Gastroesophageal sphincter (tissue), 4 donors: ENCODE results near the gene MPST. TPM values are rescaled to one million over a fixed set of nuclear protein-coding genes. Genes with fewer than 3 reads are reported as not detected.
"Not testable (repeated sequence)": the region's sequence is repeated elsewhere in the genome, so short reads cannot be mapped to it uniquely, and the experiment has no call there.

Experiments used
- ATAC-seq: fragments of 150-250 bp; one replicate; pipeline ENCODE4 v1.9.1; 2016; ENCODE audit warnings: mild to moderate bottlenecking, moderate library complexity
- H3K27ac ChIP-seq, 4 donors: fragments of 200-600 bp; sonication (generic) in 3 of 4; 1 replicate in 3 of 4; 2 replicates in 1 of 4; pipeline ENCODE4 v1.5.1; 2016 to 2019
- H3K27me3 ChIP-seq: fragments of 200-600 bp; sonication (generic); one replicate; pipeline ENCODE4 v1.5.1; 2019
- H3K36me3 ChIP-seq, 2 donors: fragments of 200-600 bp; sonication (generic); one replicate each; pipeline ENCODE4 v1.5.1; 2019; ENCODE audit warnings: control low read depth in 1 of 2
- H3K4me1 ChIP-seq, 3 donors: fragments of 200-600 bp; sonication (generic); 1 replicate in 2 of 3; 2 replicates in 1 of 3; pipeline ENCODE4 v1.5.1; 2016 to 2019; ENCODE audit warnings: control low read depth in 2 of 3
- H3K4me3 ChIP-seq, 2 donors: fragments of 200-600 bp; sonication (generic); one replicate each; pipeline ENCODE4 v1.5.1; 2019; ENCODE audit warnings: mild to moderate bottlenecking in 1 of 2, moderate library complexity in 1 of 2
- H3K9me3 ChIP-seq, 3 donors: fragments of 200-600 bp; sonication (generic); one replicate each; pipeline ENCODE4 v1.5.1; 2017 to 2019; ENCODE audit warnings: control low read depth in 2 of 3
- EP300 ChIP-seq: sonication (generic); formaldehyde crosslinking; IDR thresholded peaks from one replicate; pipeline ENCODE4 v1.6.1; 2017; ENCODE audit warnings: antibody characterized with exemption, mild to moderate bottlenecking
- POLR2A ChIP-seq, 2 donors: fragments of 450-650 bp; IDR thresholded peaks; one replicate each; pipeline ENCODE4 v1.6.1; 2017; ENCODE audit warnings: antibody characterized with exemption in 2 of 2, mild to moderate bottlenecking in 2 of 2, moderate library complexity in 1 of 2
- POLR2AphosphoS5 ChIP-seq: sonication (generic); formaldehyde crosslinking; IDR thresholded peaks from one replicate; pipeline ENCODE4 v1.6.1; 2017; ENCODE audit warnings: antibody characterized with exemption
- WGBS, 2 donors: methylation state at CpG; one replicate each; pipeline ENCODE4 v1.1.5; 2018; ENCODE audit warnings: low coverage in 1 of 2; 5-methylcytosine and 5-hydroxymethylcytosine counted together
- total RNA-seq, 4 donors: library from RNA; depleted of rRNA; stranded (reverse); fragments of >200 nt; gene quantifications; one replicate each; pipeline ENCODE4 v1.1.0, GENCODE V29; 2016
- TF ChIP-seq, protein P1 (sequence below), 4 experiments: fragments of 200-600 bp in 2 of 4; fragments of 450-650 bp in 2 of 4; sonication (generic) in 1 of 4; IDR thresholded peaks; one replicate each; pipeline ENCODE4 v1.5.1; 2017 to 2019; ENCODE audit warnings: antibody characterized with exemption in 4 of 4, mild to moderate bottlenecking in 2 of 4, moderate library complexity in 2 of 4

The MPST gene
- total RNA-seq, 4 donors from 2014 or later = 102 to 144 (median 113) TPM

DNA sequence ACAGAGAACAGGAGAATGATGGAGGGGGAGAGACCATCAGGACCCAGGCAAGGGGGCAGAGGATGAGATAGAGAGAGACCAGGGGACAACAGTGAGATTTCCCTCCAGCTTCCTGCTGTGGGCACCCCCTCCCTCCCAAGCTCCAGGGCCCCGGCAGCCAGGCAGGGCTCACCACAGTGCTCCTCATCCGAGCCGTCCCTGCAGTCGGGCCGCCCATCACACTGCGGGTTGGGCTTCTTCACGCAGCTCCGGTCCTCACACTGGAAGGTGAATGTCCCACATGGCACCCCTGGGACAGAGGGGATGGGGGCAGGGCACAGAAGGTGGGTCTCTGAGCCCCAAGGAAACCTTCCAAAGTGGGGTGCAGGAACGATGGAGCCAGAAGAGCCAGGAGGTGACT is 51.2 kb downstream of the MPST start:
- no CpG with 5 or more reads among the region's 9 CpGs for WGBS, 2 donors
- Histone ChIP-seq H3K4me3 (no peak overlapping the region), H3K27me3 (peaks cover 90% of the 10 kb centered on the region), H3K4me1 (no peaks in the 10 kb centered on the region), H3K36me3 (no peaks in the 10 kb centered on the region), H3K27ac (no peak overlapping the region), H3K9me3 (no peaks in the 10 kb centered on the region)
- ATAC-seq = no peak
- TF ChIP-seq, protein P1, sequence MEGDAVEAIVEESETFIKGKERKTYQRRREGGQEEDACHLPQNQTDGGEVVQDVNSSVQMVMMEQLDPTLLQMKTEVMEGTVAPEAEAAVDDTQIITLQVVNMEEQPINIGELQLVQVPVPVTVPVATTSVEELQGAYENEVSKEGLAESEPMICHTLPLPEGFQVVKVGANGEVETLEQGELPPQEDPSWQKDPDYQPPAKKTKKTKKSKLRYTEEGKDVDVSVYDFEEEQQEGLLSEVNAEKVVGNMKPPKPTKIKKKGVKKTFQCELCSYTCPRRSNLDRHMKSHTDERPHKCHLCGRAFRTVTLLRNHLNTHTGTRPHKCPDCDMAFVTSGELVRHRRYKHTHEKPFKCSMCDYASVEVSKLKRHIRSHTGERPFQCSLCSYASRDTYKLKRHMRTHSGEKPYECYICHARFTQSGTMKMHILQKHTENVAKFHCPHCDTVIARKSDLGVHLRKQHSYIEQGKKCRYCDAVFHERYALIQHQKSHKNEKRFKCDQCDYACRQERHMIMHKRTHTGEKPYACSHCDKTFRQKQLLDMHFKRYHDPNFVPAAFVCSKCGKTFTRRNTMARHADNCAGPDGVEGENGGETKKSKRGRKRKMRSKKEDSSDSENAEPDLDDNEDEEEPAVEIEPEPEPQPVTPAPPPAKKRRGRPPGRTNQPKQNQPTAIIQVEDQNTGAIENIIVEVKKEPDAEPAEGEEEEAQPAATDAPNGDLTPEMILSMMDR (IDR thresholded peaks at IDR 0.05) = no peak
- no peak for TF ChIP-seq POLR2AphosphoS5
- no peak for TF ChIP-seq EP300
- no peak for TF ChIP-seq POLR2A (IDR thresholded peaks at IDR 0.05)

- peaks cover 83% of the 10 kb centered on the region for H3K27me3 ChIP-seq
- H3K4me1 ChIP-seq, H3K27ac ChIP-seq, H3K9me3 ChIP-seq, H3K36me3 ChIP-seq, H3K4me3 ChIP-seq, ATAC-seq: not testable (repeated sequence)
- 91 to 100% methylated on average over 3 to 5 of the region's 5 CpGs for WGBS, 2 donors
These were observed 52.5 kb downstream of the MPST start for GRCh38 chr22:37071850-37072592.

- Histone ChIP-seq H3K27me3 (peaks cover 81% of the 10 kb centered on the region), H3K4me3 (no peak overlapping the region), H3K9me3 (no peaks in the 10 kb centered on the region), H3K36me3 (no peaks in the 10 kb centered on the region), H3K27ac (no peak overlapping the region), H3K4me1 (no peaks in the 10 kb centered on the region)
- TF ChIP-seq POLR2AphosphoS5 = peak; percentile 38
- TF ChIP-seq EP300 = no peak
- TF ChIP-seq, protein P1 (IDR thresholded peaks at IDR 0.05) = no peak
- no peak for ATAC-seq
- WGBS, 2 donors = 83 to 87% methylated on average over 8 of the region's 8 CpGs
These were observed 53.1 kb downstream of the MPST start for GRCh38 chr22:37072673-37073072.

DNA sequence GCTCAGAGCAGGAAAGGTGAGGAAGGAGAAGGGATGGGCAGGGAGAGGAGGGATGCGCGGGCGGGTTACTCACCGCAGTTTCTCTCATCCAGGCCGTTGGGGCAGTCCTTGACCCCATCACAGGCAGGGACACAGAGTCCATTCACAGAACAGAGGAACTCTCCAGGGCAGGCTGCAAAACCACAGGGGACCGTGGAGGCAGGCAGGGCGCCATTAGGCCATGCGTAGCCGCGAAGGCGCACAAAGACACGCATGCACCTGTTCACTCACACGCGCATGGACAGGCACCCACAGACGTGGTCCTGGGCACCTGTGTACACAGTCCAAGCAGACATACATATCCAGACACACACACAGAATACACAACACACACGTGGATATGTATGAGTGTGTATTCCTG is 55.0 kb downstream of the MPST start:
- no peak overlapping the region for H3K27ac ChIP-seq
- ATAC-seq = no peak
- H3K9me3 ChIP-seq = no peaks in the 10 kb centered on the region
- no peak overlapping the region for H3K4me3 ChIP-seq
- H3K27me3 ChIP-seq = peaks cover 76% of the 10 kb centered on the region
- TF ChIP-seq POLR2AphosphoS5 (no peak), POLR2A (IDR thresholded peaks at IDR 0.05) (no peak), EP300 (no peak)
- TF ChIP-seq, protein P1 (IDR thresholded peaks at IDR 0.05) = no peak
- no peaks in the 10 kb centered on the region for H3K36me3 ChIP-seq
- no peaks in the 10 kb centered on the region for H3K4me1 ChIP-seq
- 45 to 80% methylated on average over 2 of the region's 16 CpGs for WGBS, 2 donors

DNA sequence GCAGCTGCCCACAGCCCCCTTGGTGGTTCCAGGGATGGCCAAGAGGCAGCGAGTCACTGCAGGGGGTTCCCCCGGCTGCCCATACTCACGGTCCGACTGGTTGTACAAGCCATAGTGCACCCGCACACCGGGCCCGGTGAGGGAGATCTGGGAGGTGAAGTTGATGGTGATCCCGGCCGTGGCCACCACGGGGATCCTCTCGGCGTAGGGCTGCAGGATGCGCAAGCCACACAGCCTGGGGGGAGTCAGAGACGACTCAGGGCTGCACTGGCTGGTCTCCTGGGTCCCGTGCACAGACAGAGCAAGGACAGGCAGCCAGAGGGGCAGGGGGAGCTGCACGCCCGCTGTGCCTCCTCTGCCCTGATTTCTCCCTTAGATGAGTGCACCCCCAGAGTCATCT is 55.5 kb downstream of the MPST start:
- Histone ChIP-seq H3K36me3 (no peaks in the 10 kb centered on the region), H3K4me1 (no peaks in the 10 kb centered on the region), H3K27ac (no peak overlapping the region), H3K27me3 (peaks cover 76% of the 10 kb centered on the region), H3K4me3 (no peak overlapping the region), H3K9me3 (no peaks in the 10 kb centered on the region)
- WGBS, 2 donors = no CpG with 5 or more reads among the region's 17 CpGs
- TF ChIP-seq POLR2AphosphoS5 = no peak
- TF ChIP-seq, protein P1 (IDR thresholded peaks at IDR 0.05) = no peak
- TF ChIP-seq POLR2A (IDR thresholded peaks at IDR 0.05) = no peak
- TF ChIP-seq EP300 = no peak
- ATAC-seq = no peak
